ENCODE data around the gene RFT1. TPM values are rescaled to one million over a fixed set of nuclear protein-coding genes. Genes with fewer than 3 reads are reported as not detected.

RFT1 gene
- total RNA-seq, 4 donors from 2014 or later = 8.3 to 19.7 (median 10.2) TPM

DNA sequence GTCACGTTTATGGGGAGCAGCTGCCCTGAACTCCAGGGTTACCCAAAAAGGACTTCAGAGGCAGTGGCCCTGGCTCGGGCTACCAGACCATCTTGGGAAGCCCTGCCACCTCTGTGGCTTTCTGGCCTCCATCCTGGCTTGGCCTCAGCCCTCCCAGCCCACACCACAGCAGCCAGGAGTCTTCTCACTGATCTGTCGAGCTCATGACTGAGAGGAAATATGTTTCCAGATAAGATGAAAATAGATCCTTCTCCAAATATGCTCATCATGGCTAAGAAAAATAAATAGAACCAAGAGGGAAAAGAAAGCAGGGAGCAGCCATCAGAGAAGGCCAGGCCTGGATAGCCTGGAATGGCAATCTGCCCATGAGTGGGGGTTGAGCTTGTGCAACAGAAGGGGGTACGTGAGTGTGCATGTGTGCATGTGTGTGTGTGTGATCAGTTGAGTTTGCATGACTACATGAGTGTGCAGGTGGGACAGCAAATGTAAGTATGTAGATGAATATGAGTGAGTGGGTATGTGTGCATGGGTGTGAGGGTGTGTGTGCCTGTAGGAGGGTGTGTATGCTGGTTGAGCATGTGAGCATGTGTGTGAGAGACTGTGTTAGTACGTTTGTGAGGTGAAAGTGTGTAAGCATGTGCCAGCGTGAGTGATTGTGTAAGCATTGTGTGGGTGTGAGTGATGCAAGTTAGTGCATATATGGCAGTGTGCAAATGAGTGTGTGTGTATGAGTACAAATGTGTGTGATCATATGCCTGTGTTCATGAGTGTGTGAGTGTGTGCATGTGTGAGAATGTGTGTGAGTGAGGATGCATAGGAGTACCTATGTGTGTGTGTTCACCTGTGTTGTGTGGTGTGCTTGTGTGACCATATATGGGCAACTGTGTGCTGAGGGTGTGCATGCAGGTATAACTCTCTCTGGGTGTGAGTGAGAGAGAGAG lies 9.9 kb upstream of the RFT1 start:
- no peaks in the 10 kb centered on the region for H3K4me1 ChIP-seq
- WGBS = 61% methylated on average over 6 of the region's 6 CpGs
- H3K36me3 ChIP-seq = no peaks in the 10 kb centered on the region
- H3K9me3 ChIP-seq = no peaks in the 10 kb centered on the region
- H3K4me3 ChIP-seq = no peak overlapping the region
- no peak for DNase-seq (ENCODE audit: low spot score in 2 of 2)
- no peak for TF ChIP-seq EP300 (IDR thresholded peaks at IDR 0.05)
- no peak for TF ChIP-seq POLR2A (IDR thresholded peaks at IDR 0.05)
- TF ChIP-seq, protein P1, sequence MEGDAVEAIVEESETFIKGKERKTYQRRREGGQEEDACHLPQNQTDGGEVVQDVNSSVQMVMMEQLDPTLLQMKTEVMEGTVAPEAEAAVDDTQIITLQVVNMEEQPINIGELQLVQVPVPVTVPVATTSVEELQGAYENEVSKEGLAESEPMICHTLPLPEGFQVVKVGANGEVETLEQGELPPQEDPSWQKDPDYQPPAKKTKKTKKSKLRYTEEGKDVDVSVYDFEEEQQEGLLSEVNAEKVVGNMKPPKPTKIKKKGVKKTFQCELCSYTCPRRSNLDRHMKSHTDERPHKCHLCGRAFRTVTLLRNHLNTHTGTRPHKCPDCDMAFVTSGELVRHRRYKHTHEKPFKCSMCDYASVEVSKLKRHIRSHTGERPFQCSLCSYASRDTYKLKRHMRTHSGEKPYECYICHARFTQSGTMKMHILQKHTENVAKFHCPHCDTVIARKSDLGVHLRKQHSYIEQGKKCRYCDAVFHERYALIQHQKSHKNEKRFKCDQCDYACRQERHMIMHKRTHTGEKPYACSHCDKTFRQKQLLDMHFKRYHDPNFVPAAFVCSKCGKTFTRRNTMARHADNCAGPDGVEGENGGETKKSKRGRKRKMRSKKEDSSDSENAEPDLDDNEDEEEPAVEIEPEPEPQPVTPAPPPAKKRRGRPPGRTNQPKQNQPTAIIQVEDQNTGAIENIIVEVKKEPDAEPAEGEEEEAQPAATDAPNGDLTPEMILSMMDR (IDR thresholded peaks at IDR 0.05) = no peak
- no peaks in the 10 kb centered on the region for H3K27me3 ChIP-seq
- no peak overlapping the region for H3K27ac ChIP-seq

- DNase-seq (ENCODE audit: low spot score in 2 of 2) = no peak
- H3K4me3 ChIP-seq = no peak overlapping the region
- TF ChIP-seq POLR2AphosphoS5 (IDR thresholded peaks at IDR 0.05) = no peak
- H3K9me3 ChIP-seq = no peaks in the 10 kb centered on the region
- WGBS = 89% methylated on average over 4 of the region's 4 CpGs
- no peaks in the 10 kb centered on the region for H3K27me3 ChIP-seq
- peaks cover 4% of the 10 kb centered on the region for H3K4me1 ChIP-seq
- no peaks in the 10 kb centered on the region for H3K36me3 ChIP-seq
- no peak overlapping the region for H3K27ac ChIP-seq
Observed at GRCh38 chr3:53137835-53138446, 7.7 kb upstream of the RFT1 start.

- Histone ChIP-seq H3K4me3 (no peak overlapping the region), H3K4me1 (peaks cover 4% of the 10 kb centered on the region), H3K36me3 (no peaks in the 10 kb centered on the region), H3K27me3 (no peaks in the 10 kb centered on the region), H3K9me3 (no peaks in the 10 kb centered on the region), H3K27ac (no peak overlapping the region)
- TF ChIP-seq POLR2AphosphoS5 (IDR thresholded peaks at IDR 0.05) (no peak), EP300 (IDR thresholded peaks at IDR 0.05) (no peak), POLR2A (IDR thresholded peaks at IDR 0.05) (no peak)
- TF ChIP-seq, protein P1 (IDR thresholded peaks at IDR 0.05) = no peak
- 78% methylated on average over 2 of the region's 2 CpGs for WGBS
- DNase-seq (ENCODE audit: low spot score in 2 of 2) = no peak
Observed at GRCh38 chr3:53137221-53137620, 7.0 kb upstream of the RFT1 start.

DNA sequence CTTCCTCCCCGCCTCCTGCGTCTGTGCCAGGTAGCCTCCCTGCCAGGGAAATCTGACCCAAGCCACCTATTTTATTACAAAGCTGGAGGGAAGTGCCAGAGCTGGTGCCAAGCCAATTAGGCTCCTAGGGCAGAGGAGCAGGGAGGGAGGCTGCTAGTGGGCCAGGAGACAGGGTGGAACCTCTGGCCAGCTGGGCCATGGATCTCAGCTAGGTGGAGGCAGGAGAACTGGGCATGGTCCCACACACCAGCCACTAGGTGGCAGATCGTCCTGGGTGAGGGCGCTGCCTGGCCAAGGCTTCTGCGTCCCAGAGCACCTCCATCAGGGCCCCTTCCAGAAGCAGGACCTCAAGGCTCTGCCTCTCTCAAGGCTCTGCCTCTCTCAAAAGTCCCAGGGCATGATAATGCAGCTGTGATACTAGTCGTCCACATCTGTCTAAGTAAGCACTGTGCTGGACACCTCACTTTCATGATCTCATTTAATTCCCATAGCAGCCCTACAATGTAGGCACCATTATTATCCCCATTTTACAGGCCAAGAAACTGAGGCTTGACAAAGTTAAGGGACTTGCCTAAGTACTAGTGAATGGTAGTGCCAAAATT lies 4.5 kb upstream of the RFT1 start:
- no peak for DNase-seq (ENCODE audit: low spot score in 2 of 2)
- no peaks in the 10 kb centered on the region for H3K27me3 ChIP-seq
- no peak overlapping the region for H3K27ac ChIP-seq
- H3K4me3 ChIP-seq = no peak overlapping the region
- TF ChIP-seq POLR2A (IDR thresholded peaks at IDR 0.05) (no peak), EP300 (IDR thresholded peaks at IDR 0.05) (no peak), POLR2AphosphoS5 (IDR thresholded peaks at IDR 0.05) (no peak)
- TF ChIP-seq, protein P1 (IDR thresholded peaks at IDR 0.05) = peak in 1 of 2 donors; percentile 77
- 38% methylated on average over 4 of the region's 6 CpGs for WGBS
- peaks cover 15% of the 10 kb centered on the region for H3K4me1 ChIP-seq
- no peaks in the 10 kb centered on the region for H3K9me3 ChIP-seq
- H3K36me3 ChIP-seq = no peaks in the 10 kb centered on the region

GRCh38 chr3:53132347-53132746 lies 2.1 kb upstream of the RFT1 start:
- H3K36me3 ChIP-seq = no peaks in the 10 kb centered on the region
- no peak for TF ChIP-seq POLR2A (IDR thresholded peaks at IDR 0.05)
- TF ChIP-seq POLR2AphosphoS5 (IDR thresholded peaks at IDR 0.05) = no peak
- TF ChIP-seq, protein P1 (IDR thresholded peaks at IDR 0.05) = no peak
- no peak for TF ChIP-seq EP300 (IDR thresholded peaks at IDR 0.05)
- 68% methylated on average over 5 of the region's 5 CpGs for WGBS
- H3K4me1 ChIP-seq = peaks cover 28% of the 10 kb centered on the region
- DNase-seq (ENCODE audit: low spot score in 2 of 2) = no peak
- no peak overlapping the region for H3K27ac ChIP-seq
- H3K27me3 ChIP-seq = no peaks in the 10 kb centered on the region
- H3K4me3 ChIP-seq = no peak overlapping the region
- no peaks in the 10 kb centered on the region for H3K9me3 ChIP-seq
